HG03558 (cell line): ENCODE data around the gene PCDHGA4.
"Not testable (repeated sequence)": the region's sequence is repeated elsewhere in the genome, so short reads cannot be mapped to it uniquely, and the experiment has no call there.

Experiments
- ATAC-seq: cut with Tn5 transposase; IDR thresholded peaks from one replicate; pipeline ENCODE4 v1.9.1; 2021; ENCODE audit warnings: moderate number of reproducible peaks; ENCODE audit not compliant: unreplicated experiment; ENCODE audit errors: extremely low read depth

Gene PCDHGA4

DNA sequence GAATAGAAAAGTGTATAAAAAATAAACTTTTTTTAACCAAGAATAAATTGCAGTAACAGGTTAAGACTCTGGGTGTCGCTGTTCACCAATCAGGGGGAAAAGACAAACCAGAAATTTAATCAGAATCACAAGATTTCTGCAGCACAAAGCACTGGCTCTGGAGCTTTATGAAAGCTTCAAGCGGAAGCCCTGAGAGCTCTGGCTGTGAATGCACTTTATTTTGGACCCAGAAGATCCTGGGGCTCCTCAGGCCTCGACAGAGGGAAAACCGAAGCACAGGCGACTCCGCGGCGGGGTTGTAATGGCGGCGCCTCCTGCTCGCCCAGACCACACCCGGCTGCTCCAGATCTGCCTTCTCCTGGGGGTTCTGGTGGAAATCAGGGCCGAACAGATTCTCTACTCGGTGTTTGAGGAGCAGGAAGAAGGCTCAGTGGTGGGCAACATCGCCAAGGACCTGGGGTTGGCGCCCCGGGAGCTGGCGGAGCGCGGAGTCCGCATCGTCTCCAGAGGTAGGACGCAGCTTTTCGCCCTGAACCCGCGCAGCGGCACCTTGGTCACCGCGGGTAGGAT is at the start of gene PCDHGA4:
TSS of gene PCDHGA4 (plus strand) at position 122 of the 570 bp plus-strand sequence. CDS start at position 209, 87 bp downstream.
- ATAC-seq: no peak

DNA sequence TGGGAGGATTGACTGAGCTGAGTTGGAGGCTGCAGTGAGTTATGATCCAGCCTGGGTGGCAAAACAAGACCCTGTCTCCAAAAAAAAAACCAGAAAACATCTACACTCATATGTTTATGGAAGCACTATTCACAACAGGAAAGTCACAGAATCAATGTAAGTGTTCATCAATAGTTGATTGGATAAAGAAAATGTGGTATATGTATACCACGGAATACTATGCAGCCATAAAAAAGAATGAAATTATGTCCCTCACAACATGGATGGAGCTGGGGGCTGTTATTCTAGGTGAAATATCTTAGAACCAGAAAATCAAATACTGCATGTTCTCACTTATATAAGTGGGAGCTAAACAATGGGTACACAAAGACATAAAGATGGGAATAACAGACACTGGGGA is 48.2 kb upstream of the PCDHGA4 start:
- no peak for ATAC-seq

DNA sequence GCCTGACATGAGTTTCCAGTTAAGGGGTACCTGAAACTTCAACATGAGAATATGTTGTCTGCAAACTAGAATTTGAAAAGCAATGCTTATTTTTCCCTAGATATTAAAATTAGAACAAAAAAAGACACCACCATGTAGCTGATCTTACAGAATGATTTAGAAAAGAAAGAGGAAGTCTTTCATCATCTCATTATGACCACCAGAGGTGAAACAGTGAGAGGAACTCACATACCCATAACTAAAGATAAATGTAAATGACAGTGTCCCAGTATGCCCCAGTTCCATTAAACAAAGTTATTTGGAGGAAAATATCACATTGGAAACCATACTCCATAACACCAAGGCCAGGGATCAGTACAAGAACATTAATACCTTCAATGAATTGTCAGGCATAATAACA is 41.1 kb upstream of the PCDHGA4 start:
- no peak for ATAC-seq

DNA sequence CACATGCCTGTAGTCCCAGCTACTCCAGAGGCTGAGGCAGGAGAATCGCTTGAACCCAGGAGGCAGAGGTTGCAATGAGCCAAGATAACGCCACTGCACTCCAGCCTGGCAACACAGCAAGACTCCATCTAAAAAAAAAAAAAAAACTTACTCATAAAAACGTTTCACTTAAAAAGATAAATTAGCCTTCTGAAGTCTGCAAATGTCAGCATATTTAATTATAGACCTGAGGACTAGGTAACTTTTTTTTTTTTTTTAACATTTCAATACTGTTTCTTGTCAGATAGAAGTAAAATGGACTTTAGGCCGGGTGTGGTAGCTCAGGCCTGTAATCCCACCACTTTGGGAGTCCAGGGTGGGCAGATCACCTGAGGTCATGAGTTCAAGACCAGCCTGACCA is 37.9 kb upstream of the PCDHGA4 start:
- ATAC-seq: not testable (repeated sequence)

DNA sequence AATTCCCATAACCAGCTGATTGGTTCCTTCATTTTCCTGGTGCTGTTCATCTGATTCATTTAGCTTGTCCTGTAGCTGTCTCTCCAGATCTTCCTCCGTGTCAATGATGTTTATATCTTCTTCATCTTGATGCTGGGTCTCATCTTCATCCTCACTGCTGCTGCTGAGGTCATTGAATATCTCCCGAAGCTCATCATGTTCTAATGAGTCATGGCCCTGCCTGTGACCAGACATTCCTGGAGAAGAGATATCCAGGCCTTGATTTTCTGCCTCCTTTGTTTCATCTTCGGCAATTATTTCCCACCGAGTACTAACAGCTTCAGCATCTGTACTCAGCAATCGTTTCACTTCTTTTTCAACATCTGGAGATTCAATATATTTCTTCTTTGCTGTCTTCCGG is 35.6 kb upstream of the PCDHGA4 start:
- no peak for ATAC-seq

DNA sequence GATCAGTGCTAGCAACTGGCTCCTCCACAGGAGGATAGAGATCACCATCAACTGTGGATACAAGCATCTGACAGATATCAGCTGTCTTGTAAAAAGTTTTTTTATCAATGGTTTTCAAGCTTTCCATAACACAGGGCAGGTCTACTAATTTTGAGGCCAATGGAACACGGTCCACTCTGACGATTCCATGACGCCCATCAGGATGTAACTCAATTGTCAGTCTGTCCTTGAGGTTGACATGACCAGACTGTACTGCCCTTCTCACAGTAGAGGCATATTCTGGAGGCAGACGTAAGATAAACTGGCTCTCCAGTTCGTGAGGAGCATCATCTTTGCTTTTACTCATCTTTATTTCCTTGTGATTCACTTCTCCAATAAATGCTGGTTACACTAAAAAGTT is 35.1 kb upstream of the PCDHGA4 start:
- no peak for ATAC-seq

DNA sequence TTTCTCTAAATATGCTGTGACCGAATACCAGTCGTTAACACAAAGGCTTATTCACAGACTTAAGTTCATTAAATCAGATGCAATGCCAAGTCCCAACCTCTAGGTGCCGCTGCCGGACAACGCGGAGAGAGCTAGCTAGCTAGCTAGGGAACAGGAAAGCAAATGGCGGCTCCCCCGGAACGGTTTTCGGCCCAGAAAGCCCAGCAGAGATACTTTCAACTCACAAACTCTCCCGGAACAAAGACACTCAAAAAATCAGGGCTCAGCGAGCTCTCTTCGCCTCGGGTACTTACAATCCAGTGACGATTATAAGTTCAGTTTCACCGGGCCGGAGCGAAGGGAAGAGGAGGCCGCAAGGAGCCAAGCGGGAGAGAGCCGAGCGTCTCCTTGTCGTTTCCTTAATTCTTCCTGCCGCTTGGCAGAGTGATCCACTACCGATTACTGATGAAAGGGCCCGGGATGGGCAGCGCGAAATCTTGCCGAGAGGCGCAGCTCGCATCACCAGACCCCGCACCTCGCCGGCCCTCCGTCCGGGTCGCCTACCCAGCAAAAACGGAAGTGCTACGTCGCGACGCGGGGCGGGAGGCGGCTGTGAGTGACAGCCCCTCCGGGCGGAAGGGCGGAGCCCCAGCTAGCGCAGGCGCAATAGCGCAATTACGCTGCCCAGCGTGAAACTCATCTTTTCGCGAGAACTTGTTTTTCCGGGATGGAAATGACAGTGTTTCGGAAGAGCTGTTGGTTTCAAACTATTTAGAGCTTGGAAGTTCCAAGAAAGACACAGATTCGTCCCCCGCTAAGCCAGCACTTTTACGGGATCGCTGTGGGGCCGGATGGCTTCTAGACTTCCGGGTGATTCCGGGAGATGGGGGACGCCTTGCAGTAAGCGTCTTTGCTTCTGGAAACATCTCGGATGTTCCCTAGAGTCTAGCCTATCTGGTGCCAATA is 34.3 kb upstream of the PCDHGA4 start, which contains the start of gene TAF7:
TSS of gene TAF7 (minus strand) at position 560 of the 945 bp plus-strand sequence. CDS start 740 bp downstream, outside the sequence.
- peak; percentile 91 for ATAC-seq

DNA sequence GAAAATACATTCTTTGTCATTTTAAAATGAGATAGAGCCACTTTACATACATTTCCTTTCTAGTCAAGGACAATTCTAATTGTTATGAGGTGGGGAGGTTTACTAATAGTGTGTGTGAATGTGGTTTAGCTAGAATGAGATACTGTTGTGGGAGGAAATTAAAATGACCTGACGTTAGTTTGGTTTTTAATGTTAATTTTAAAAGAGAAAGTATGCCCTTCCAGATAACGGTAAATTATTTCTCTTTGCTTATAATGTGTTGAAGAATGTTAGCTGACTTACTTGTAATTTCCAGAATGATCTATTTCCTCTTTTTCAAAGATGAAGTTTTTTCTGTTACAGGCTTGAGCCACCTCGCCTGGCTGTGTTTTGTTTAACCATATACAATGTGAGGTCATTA is 32.6 kb upstream of the PCDHGA4 start:
- no peak for ATAC-seq

DNA sequence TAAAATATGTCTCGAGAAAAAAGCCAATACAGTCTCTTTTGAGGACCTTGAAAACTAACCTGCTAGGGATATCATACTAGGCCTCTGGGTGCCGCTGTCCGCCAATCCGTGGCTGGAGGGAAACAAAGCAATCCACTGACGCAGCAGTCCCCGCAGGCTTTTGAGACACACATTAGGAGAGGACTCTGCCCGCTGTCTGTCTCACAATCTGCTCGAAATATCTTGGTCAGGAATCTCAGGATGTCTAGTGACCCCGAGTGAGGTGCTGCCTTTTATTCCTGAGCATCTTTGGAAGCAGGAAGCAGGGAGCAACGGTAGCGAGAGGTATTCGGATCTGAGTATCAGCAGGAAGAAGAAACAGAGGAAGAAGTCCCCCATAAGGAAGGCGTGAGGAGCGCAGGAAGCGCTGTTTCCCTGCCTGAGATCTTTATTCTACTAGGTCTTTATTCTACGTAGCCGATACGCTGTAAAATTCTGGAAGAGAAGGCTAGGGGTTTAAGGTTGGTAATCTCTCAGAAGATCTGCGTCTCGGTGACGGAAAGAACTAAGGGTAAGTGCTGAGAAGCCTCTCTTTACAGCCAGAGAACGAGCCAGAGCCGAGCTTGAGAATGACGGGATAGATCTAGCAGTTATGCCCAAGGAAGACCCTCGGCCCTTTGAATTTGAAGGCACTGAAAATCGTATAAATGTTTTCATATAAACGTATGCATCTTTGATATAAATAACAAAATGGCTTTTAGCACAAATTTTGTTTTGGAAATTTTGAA is 28.6 kb upstream of the PCDHGA4 start:
- ATAC-seq: no peak

DNA sequence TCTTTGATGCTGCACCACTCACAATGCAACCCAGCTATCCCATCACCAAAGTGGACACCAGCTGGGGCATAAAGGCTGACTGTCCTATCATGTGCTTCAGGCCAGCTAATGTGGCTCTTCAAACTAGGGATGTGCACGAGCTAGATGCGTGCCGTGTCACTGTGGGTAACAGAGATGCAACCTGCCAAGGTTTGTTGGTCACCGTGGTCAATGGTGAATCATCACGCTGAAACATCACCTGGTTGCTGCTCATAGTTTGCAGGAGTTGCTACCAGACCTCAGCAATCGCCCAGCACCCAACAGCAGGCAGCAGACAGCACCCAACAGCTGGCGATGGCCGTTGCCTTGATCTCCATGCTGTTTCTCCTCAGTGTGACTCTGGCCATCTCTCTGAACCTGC is 26.6 kb upstream of the PCDHGA4 start:
- ATAC-seq: no peak

DNA sequence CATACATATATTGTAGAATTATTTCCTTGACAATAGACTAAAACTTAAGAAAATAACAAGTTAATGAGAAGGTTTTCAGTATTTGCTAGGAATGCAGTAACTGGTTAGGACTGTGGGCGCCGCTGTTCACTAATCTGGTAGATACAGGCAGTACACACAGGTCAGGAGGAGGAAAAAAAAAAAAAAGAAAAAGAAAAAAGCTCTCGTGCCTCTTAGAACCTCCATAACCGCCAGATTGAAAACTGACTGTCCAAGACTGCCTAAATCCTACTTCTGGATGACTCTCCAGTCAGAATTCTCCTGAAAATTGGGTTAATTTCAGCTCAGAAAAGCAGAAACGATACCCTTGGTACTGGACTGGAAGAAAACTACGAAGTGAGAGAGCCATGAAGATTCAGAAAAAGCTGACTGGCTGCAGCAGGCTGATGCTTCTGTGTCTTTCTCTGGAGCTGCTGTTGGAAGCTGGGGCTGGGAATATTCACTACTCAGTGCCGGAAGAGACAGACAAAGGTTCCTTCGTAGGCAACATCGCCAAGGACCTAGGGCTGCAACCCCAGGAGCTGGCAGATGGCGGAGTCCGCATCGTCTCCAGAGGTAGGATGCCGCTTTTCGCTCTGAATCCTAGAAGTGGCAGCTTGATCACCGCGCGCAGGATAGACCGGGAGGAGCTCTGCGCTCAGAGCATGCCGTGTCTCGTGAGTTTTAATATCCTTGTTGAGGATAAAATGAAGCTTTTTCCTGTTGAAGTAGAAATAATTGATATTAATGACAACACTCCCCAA is 24.3 kb upstream of the PCDHGA4 start, which contains the start of gene PCDHGA1:
TSS of gene PCDHGA1 (plus strand) at position 216 of the 782 bp plus-strand sequence.
- ATAC-seq: no peak

DNA sequence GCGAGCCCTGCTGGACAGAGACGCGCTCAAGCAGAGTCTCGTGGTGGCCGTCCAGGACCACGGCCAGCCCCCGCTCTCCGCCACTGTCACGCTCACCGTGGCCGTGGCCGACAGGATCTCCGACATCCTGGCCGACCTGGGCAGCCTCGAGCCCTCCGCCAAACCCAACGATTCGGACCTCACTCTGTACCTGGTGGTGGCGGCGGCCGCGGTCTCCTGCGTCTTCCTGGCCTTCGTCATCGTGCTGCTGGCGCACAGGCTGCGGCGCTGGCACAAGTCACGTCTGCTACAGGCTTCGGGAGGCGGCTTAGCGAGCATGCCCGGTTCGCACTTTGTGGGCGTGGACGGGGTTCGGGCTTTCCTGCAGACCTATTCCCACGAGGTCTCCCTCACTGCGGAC is 22.2 kb upstream of the PCDHGA4 start:
- not testable (repeated sequence) for ATAC-seq

DNA sequence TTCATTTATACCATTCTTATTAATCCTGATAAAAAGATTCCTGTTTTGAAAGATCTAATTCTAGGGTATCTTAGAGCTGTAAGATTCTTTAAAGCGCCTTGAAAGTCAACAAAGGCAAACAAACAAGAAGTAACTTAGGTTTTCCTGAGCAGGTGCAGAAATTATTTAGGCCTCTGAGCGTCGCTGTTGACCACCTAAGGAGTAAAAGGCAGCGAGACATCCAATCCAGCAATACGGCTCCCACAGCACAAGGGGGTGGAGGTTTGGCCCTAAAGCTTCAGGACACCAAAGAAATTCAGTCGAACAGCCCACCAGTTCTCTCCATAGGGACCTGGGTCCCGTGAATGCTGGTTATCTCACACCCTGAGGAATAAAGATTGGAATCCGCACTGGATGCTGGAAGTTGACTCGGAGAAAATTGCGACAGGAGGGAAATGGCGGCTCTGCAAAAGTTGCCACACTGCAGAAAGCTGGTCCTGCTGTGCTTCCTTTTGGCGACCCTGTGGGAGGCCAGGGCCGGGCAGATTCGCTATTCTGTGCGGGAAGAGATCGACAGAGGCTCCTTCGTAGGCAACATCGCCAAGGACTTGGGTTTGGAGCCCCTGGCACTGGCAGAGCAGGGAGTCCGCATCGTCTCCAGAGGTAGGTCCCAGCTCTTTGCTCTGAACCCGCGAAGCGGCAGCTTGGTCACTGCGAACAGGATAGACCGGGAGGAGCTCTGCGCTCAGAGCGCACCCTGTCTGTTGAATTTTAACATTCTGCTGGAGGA is 16.1 kb upstream of the PCDHGA4 start, which contains the start of gene PCDHGA2:
TSS of gene PCDHGA2 (plus strand) at position 223 of the 769 bp plus-strand sequence.
- ATAC-seq: no peak

DNA sequence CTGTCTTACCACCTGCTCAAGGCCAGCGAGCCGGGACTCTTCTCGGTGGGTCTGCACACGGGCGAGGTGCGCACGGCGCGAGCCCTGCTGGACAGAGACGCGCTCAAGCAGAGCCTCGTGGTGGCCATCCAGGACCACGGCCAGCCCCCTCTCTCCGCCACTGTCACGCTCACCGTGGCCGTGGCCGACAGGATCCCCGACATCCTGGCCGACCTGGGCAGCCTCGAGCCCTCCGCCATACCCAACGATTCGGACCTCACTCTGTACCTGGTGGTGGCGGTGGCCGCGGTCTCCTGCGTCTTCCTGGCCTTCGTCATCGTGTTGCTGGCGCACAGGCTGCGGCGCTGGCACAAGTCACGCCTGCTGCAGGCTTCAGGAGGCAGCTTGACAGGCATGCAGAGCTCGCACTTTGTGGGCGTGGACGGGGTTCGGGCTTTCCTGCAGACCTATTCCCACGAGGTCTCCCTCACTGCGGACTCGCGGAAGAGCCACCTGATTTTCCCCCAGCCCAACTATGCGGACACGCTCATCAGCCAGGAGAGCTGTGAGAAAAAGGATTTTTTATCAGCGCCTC is 14.0 kb upstream of the PCDHGA4 start:
- ATAC-seq: not testable (repeated sequence)

DNA sequence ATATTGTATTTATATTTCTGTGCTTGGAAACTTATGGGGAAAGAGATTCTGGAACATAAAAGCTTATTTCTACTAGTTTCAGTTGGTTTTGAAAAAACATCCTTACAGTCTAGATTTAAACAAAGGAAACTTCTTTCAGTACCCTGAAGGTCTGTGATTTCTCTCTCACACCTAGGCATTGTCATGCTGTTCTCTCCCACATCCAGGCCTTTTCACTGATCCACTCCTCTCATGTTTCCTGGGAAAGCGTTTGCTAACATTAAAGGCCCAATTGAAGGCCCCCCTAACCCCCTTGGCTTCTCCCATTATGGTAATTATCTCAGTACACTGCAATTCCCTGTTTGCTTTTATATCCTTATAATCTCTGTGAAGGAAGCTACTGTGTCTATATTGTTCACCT is 12.0 kb upstream of the PCDHGA4 start:
- no peak for ATAC-seq

DNA sequence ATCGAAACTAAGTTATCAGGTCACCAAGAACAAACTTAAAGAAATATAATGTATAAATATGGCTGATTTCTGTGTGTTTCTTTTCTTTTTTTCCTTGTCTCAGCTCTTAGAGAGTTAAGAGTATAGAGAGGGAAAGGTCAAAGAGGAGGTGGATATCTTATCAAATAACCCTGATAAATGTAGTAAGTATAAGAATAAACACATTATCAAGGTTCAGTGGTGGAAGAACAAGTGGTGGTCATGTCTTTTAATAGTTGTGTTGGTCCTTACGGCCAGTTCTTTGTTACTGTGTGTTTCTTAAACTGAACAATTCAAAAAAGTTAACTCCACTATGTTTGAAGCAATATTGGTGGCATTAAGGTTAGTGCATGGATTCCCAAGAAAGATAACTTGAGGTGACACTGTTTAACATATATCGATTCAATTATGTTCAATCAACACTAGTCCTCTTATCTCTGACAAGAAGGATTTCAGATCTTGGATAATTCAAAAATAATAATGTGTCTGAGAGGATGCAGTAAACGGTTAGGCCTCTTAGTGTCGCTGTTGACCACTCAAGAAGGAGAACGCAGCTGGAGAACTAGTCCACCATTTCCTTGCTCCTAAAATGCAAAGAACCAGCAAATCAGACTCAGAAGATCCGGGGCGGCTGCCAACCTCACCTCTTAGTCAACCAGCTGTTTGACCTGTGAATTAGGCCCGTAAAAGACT is 11.4 kb upstream of the PCDHGA4 start, which contains the start of gene PCDHGA3:
TSS of gene PCDHGA3 (plus strand) at position 588 of the 711 bp plus-strand sequence. CDS start 205 bp downstream, outside the sequence.
- no peak for ATAC-seq

DNA sequence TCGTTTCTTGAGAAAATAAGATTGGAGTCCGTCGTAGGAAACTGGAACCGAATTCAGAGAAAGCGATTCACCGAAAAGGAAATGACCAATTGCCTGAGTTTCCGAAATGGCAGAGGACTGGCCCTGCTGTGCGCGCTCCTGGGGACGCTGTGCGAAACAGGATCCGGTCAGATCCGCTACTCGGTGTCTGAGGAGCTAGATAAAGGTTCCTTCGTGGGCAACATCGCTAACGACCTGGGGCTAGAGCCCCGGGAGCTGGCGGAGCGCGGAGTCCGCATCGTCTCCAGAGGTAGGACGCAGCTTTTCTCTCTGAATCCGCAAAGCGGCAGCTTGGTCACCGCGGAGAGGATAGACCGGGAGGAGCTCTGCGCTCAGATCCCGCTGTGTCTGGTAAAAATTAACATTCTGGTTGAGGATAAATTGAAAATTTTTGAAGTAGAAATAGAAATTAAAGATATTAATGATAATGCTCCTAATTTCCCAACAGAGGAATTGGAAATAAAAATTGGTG is 10.8 kb upstream of the PCDHGA4 start:
- ATAC-seq: no peak

DNA sequence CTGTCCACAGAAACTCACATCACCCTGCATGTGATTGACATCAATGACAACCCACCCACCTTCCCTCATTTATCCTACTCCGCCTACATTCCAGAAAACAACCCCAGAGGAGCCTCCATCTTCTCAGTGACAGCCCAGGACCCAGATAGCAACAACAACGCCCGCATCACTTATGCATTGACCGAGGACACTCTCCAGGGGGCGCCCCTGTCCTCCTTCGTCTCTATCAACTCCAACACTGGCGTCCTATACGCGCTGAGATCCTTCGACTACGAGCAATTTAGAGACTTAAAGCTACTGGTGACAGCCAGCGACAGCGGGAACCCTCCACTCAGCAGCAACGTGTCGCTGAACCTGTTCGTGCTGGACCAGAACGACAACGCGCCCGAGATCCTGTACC is 9.5 kb upstream of the PCDHGA4 start:
- ATAC-seq: no peak
